Common myeloid progenitor, CD34-positive (primary cell): ENCODE results near the gene SDK1.

ENCODE experiments used
- CTCF ChIA-PET: fragments of 350-600 bp; sonication (Branson Sonifier 250); formaldehyde crosslinking; loops from one replicate; lab custom pipeline; 2021; ENCODE audit warnings: antibody characterized with exemption; lab: Charles Lee
- POLR2A ChIA-PET: fragments of 350-600 bp; sonication (Branson Sonifier 250); formaldehyde crosslinking; loops from one replicate; lab custom pipeline; 2021; ENCODE audit warnings: antibody characterized with exemption; lab: Charles Lee
- DNase-seq, 3 donors: peaks; one replicate each; pipeline versions ENCODE4 v3.0.0 to v3.0.0-alpha.2; 2013
- H3K27ac ChIP-seq, 2 experiments: 1 replicate in 1 of 2; 2 replicates in 1 of 2; pipeline ENCODE4 v1.7.0; 2013; ENCODE audit warnings: inconsistent platforms in 2 of 2, low read length in 2 of 2, mild to moderate bottlenecking in 2 of 2, low read depth in 1 of 2, moderate library complexity in 1 of 2; ENCODE audit not compliant: severe bottlenecking in 2 of 2, insufficient read depth in 1 of 2, poor library complexity in 1 of 2
- H3K27me3 ChIP-seq, 5 experiments: replicated peaks in 2 of 5; 1 replicate in 3 of 5; 2 replicates in 2 of 5; pipeline versions ENCODE4 v1.6.1 to v1.7.0; 2013; ENCODE audit warnings: low read length in 4 of 5, mild to moderate bottlenecking in 2 of 5, moderate library complexity in 2 of 5, inconsistent platforms in 1 of 5; ENCODE audit not compliant: insufficient read depth in 5 of 5, control insufficient read depth in 4 of 5
- H3K36me3 ChIP-seq, 4 experiments: 1 replicate in 2 of 4; 2 replicates in 2 of 4; pipeline versions ENCODE4 v1.6.1 to v1.7.0; 2013; ENCODE audit warnings: low read length in 3 of 4, control low read depth in 1 of 4, mild to moderate bottlenecking in 1 of 4; ENCODE audit not compliant: control insufficient read depth in 4 of 4, insufficient read depth in 4 of 4
- H3K4me1 ChIP-seq, 4 experiments: 1 replicate in 3 of 4; 2 replicates in 1 of 4; pipeline versions ENCODE4 v1.6.1 to v1.7.1; 2013; ENCODE audit warnings: low read length in 3 of 4, mild to moderate bottlenecking in 3 of 4, control low read depth in 1 of 4, inconsistent platforms in 1 of 4, moderate library complexity in 1 of 4; ENCODE audit not compliant: control insufficient read depth in 4 of 4, insufficient read depth in 4 of 4; ENCODE audit errors: control extremely low read depth in 1 of 4
- H3K4me3 ChIP-seq, 7 experiments: 1 replicate in 4 of 7; 2 replicates in 3 of 7; pipeline versions ENCODE4 v1.5.1 to v1.7.0; 2013; ENCODE audit warnings: mild to moderate bottlenecking in 7 of 7, low read length in 6 of 7, moderate library complexity in 6 of 7, inconsistent platforms in 2 of 7, low read depth in 2 of 7, control low read depth in 1 of 7; ENCODE audit not compliant: insufficient read depth in 4 of 7, control insufficient read depth in 1 of 7; ENCODE audit errors: extremely low read depth in 1 of 7
- H3K9me3 ChIP-seq, 5 experiments: 1 replicate in 4 of 5; 2 replicates in 1 of 5; pipeline versions ENCODE4 v1.6.1 to v1.7.1; 2013; ENCODE audit warnings: low read length in 4 of 5, mild to moderate bottlenecking in 2 of 5, inconsistent platforms in 1 of 5, low read depth in 1 of 5, moderate library complexity in 1 of 5; ENCODE audit not compliant: control insufficient read depth in 4 of 5, insufficient read depth in 2 of 5; ENCODE audit errors: control extremely low read depth in 1 of 5
- WGBS: methylation state at CpG from one replicate; pipeline ENCODE4 v1.1.5; 2013; ENCODE audit not compliant: insufficient coverage; 5-methylcytosine and 5-hydroxymethylcytosine counted together

The SDK1 gene

GRCh38 chr7:3310884-3311283 lies 9.8 kb downstream of the SDK1 start:
- peaks cover 0 to 6% (median 0%) of the 10 kb centered on the region in 5 experiments for H3K27me3 ChIP-seq
- DNase-seq: no peak
- H3K27ac ChIP-seq: no peak overlapping the region
- H3K4me1 ChIP-seq: no peaks in the 10 kb centered on the region
- no peak overlapping the region for H3K4me3 ChIP-seq
- ChIA-PET POLR2A (no interaction called here), CTCF (no interaction called here)
- no peaks in the 10 kb centered on the region for H3K9me3 ChIP-seq
- WGBS: 100% methylated on average over 3 of the region's 3 CpGs
- H3K36me3 ChIP-seq: no peaks in the 10 kb centered on the region

DNA sequence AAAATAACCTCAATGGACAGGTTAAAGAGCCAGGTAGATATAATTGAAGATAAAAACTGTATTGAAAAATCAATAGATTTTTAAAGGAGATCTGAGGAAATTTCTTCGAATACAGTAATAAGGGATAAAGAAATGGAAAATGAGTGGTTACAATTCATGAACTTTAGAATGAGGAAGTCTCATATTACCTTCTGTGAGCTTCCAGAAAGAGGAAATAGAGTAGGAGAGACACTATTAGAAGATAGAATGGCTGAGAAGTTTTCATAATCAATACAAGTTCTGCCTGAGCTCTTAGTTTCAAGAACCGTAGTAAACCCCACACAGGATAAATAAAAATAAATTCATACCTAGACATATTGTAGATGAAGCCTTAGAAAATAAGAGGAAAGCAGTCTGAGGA lies 11.5 kb downstream of the SDK1 start:
- POLR2A ChIA-PET: no interaction called here
- Histone ChIP-seq H3K36me3 (no peaks in the 10 kb centered on the region), H3K27ac (no peak overlapping the region), H3K9me3 (no peaks in the 10 kb centered on the region), H3K4me3 (no peak overlapping the region), H3K4me1 (no peaks in the 10 kb centered on the region), H3K27me3 (peaks cover 0 to 6% (median 0%) of the 10 kb centered on the region in 5 experiments)
- CTCF ChIA-PET: interaction anchor here (1.5 kb wide), 2 partner anchors 11 to 14 kb away, joined by 3 to 4 read pairs; partner anchors contain the start of gene SDK1
- 29% methylated on average over 1 of the region's 2 CpGs for whole genome bisulfite sequencing
- DNase-seq: peak in 2 of 3 donors; percentile 5 to 29

DNA sequence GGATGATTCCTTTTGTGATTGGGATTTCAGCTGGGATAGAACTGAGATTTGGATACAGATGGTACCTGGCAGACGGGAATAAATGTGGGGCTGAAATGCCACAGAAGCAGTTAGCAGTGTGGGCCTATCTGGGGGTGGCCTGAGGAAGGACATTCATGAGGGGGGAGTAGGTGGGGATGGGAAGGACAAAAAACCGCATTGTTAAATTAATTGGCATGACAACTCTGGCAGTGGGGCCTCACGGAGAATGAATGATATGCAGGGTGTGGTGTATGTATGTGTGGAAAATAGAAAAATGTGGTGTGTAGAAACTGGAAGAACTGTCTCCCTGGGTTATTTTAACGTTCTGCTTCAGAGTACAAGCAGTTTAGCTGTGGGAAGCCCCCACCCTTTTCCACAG lies 17.8 kb downstream of the SDK1 start:
- ChIA-PET CTCF (interaction anchor here (1.0 to 1.2 kb wide), 2 partner anchors 9 to 12 kb away, joined by 3 to 4 read pairs; no protein-coding TSS in a partner anchor), POLR2A (interaction anchor here (1.7 kb wide), 1 partner anchor 15 kb away, joined by 4 read pairs; no protein-coding TSS in a partner anchor)
- 97% methylated on average over 3 of the region's 4 CpGs for WGBS

DNA sequence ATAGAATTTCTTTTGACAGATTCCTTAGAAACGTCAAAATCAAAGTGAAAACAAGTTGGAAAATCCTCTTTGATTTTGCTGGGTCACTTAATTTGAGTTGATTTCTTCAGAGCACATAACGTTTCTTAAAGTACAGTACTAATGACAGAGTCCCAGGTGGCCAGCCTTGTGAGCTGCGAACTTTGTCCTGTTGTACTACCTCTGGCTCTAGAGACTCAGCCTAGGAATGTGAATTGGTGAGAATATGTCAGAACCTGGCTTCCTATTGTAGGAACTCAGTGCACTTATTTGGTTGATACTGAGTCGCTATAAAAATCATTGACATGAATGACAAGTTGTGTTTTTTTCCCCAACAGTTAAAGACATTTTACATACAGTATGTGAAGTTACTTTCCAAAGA lies 20.2 kb downstream of the SDK1 start:
- WGBS: 95% methylated on average over 2 of the region's 4 CpGs
- DNase-seq: no peak
- Histone ChIP-seq H3K4me1 (no peaks in the 10 kb centered on the region), H3K27me3 (no peaks in the 10 kb centered on the region), H3K9me3 (no peaks in the 10 kb centered on the region), H3K27ac (no peak overlapping the region), H3K36me3 (no peaks in the 10 kb centered on the region), H3K4me3 (no peak overlapping the region)
- ChIA-PET POLR2A (no interaction called here), CTCF (no interaction called here)

More for the DNA sequence above, 17.8 kb downstream of the SDK1 start:
- DNase-seq: no peak
- Histone ChIP-seq H3K27ac (no peak overlapping the region), H3K4me1 (no peaks in the 10 kb centered on the region), H3K27me3 (no peaks in the 10 kb centered on the region), H3K4me3 (no peak overlapping the region), H3K9me3 (no peaks in the 10 kb centered on the region), H3K36me3 (no peaks in the 10 kb centered on the region)

DNA sequence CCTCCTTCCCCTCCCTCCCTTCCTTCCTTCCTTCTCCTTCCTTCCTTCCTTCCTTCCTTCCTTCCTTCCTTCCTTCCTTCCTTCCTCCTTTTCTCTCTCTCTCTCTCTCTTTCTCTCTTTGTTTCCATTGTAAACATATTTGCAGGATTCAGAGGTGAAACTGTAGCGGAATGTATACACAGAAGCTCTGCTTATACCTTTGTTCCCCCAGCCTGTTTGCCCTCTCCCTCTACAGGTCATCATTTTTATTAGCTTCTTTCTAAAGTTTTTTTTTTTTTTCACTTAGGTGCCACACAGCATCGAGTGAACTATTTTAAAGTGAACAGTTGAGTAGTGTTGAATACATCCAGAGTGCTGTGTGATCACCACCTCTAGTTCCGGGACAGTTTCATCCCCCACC lies 20.7 kb downstream of the SDK1 start:
- Histone ChIP-seq H3K4me3 (no peak overlapping the region), H3K4me1 (no peaks in the 10 kb centered on the region), H3K27ac (no peak overlapping the region), H3K9me3 (no peaks in the 10 kb centered on the region), H3K36me3 (no peaks in the 10 kb centered on the region), H3K27me3 (no peaks in the 10 kb centered on the region)
- CTCF ChIA-PET: no interaction called here
- no CpG with 5 or more reads among the region's 3 CpGs for WGBS
- POLR2A ChIA-PET: no interaction called here
- no peak for DNase-seq

- no peaks in the 10 kb centered on the region for H3K4me1 ChIP-seq
- no CpG with 5 or more reads among the region's 1 CpG for WGBS
- no peak for DNase-seq
- no peak overlapping the region for H3K4me3 ChIP-seq
- ChIA-PET CTCF (interaction anchor here (1.5 kb wide), 1 partner anchor 14 kb away, joined by 3 read pairs; no protein-coding TSS in a partner anchor), POLR2A (no interaction called here)
- H3K36me3 ChIP-seq: no peaks in the 10 kb centered on the region
- no peak overlapping the region for H3K27ac ChIP-seq
- H3K27me3 ChIP-seq: no peaks in the 10 kb centered on the region
- H3K9me3 ChIP-seq: peaks cover 0 to 4% (median 0%) of the 10 kb centered on the region in 5 experiments
Observed at GRCh38 chr7:3326246-3326645, 25.2 kb downstream of the SDK1 start.

DNA sequence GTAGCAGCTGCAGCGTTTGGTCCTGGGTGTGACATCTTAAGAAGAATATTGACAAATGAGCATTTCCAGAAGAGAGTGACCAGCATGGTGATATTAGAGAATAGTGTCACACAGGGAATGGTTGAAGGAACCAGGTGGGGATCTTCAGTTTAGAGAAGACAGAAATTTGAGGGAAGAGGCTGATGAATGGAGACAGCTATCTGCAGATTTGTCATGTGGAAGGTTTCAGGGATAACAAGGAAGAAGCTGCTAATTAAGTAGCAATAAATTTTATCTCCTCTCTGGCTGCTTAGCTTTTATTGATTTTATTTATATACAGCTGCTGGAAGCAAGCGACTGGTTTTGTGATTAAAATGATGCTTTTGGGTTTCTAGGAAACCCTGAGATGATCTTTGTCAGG lies 26.0 kb downstream of the SDK1 start:
- peaks cover 0 to 4% (median 0%) of the 10 kb centered on the region in 5 experiments for H3K9me3 ChIP-seq
- CTCF ChIA-PET: interaction anchor here (1.5 kb wide), 1 partner anchor 15 kb away, joined by 3 read pairs; no protein-coding TSS in a partner anchor
- H3K27me3 ChIP-seq: no peaks in the 10 kb centered on the region
- POLR2A ChIA-PET: no interaction called here
- no peak overlapping the region for H3K27ac ChIP-seq
- no peak for DNase-seq
- H3K4me3 ChIP-seq: no peak overlapping the region
- H3K36me3 ChIP-seq: no peaks in the 10 kb centered on the region
- WGBS: 100% methylated on average over 1 of the region's 2 CpGs
- H3K4me1 ChIP-seq: no peaks in the 10 kb centered on the region
